ENCODE measurements around the gene PLEKHA1. TPM values are rescaled to one million over a fixed set of nuclear protein-coding genes. Genes with fewer than 3 reads are reported as not detected.

Gene PLEKHA1
- total RNA-seq, 3 donors from 2014 or later: 39.1 to 55.0 (median 41.2) TPM

- DNase-seq: no peak
- Histone ChIP-seq H3K9me3 (no peaks in the 10 kb centered on the region), H3K36me3 (ENCODE audit: low read depth) (no peaks in the 10 kb centered on the region), H3K4me1 (ENCODE audit: low read depth) (peaks cover 15% of the 10 kb centered on the region), H3K4me3 (no peak overlapping the region)
- no peak for TF ChIP-seq CTCF (IDR thresholded peaks at IDR 0.05)
- ATAC-seq: no peak
- intact Hi-C loops (cut with DNase I, micrococcal nuclease): loop anchor here in 1 of 2 donors (10.0 kb wide), 1 partner anchor 105 kb away; the partner anchor contains the start of gene DMBT1
Observed at GRCh38 chr10:122459561-122460273, 85.2 kb downstream of the PLEKHA1 start.

GRCh38 chr10:122460891-122461293 is 86.4 kb downstream of the PLEKHA1 start:
- no peaks in the 10 kb centered on the region for H3K36me3 ChIP-seq (ENCODE audit: low read depth)
- ATAC-seq: no peak
- intact Hi-C loops (cut with DNase I, micrococcal nuclease): no loop called here
- TF ChIP-seq CTCF (IDR thresholded peaks at IDR 0.05): no peak
- H3K4me3 ChIP-seq: no peak overlapping the region
- H3K9me3 ChIP-seq: no peaks in the 10 kb centered on the region
- DNase-seq: no peak
- H3K4me1 ChIP-seq (ENCODE audit: low read depth): peaks cover 15% of the 10 kb centered on the region

DNA sequence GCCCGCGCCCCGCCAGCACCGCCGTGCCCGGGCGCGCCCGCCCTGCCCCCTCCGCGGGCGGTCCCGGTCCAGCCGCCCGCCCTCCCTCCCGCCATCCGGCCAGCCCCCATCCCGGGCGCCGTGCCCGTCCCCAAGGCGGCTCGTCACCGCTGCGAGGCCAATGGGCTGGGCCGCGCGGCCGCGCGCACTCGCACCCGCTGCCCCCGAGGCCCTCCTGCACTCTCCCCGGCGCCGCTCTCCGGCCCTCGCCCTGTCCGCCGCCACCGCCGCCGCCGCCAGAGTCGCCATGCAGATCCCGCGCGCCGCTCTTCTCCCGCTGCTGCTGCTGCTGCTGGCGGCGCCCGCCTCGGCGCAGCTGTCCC is 86.8 kb downstream of the PLEKHA1 start, which contains the start of gene HTRA1:
HTRA1 (plus strand) TSS at position 187 of the 362 bp plus-strand sequence; CDS start at position 287, 100 bp downstream.
- ATAC-seq: peak; percentile 64
- H3K4me1 ChIP-seq (ENCODE audit: low read depth): peaks cover 15% of the 10 kb centered on the region
- TF ChIP-seq CTCF (IDR thresholded peaks at IDR 0.05): no peak
- no peaks in the 10 kb centered on the region for H3K36me3 ChIP-seq (ENCODE audit: low read depth)
- peak within 1 kb of the TSS; percentile 19 for H3K4me3 ChIP-seq
- DNase-seq: peak; percentile 44 to 72 (median 62)
- H3K9me3 ChIP-seq: no peaks in the 10 kb centered on the region
- intact Hi-C loops (cut with DNase I, micrococcal nuclease): no loop called here

- DNase-seq (peak in 2 of 3 donors; percentile 25 to 57), ATAC-seq (peak; percentile 68)
- no peak for TF ChIP-seq CTCF (IDR thresholded peaks at IDR 0.05)
- Histone ChIP-seq H3K9me3 (no peaks in the 10 kb centered on the region), H3K36me3 (ENCODE audit: low read depth) (no peaks in the 10 kb centered on the region), H3K4me3 (peak overlapping the region; percentile 19), H3K4me1 (ENCODE audit: low read depth) (peaks cover 15% of the 10 kb centered on the region)
- intact Hi-C loops (cut with DNase I, micrococcal nuclease): no loop called here
Observed at GRCh38 chr10:122461729-122462532, 87.4 kb downstream of the PLEKHA1 start.

GRCh38 chr10:122462533-122463465 is 88.3 kb downstream of the PLEKHA1 start:
- H3K4me1 ChIP-seq (ENCODE audit: low read depth): peaks cover 15% of the 10 kb centered on the region
- peak; percentile 16 for ATAC-seq
- intact Hi-C loops (cut with DNase I, micrococcal nuclease): no loop called here

More at GRCh38 chr10:122462533-122463465, 88.3 kb downstream of the PLEKHA1 start:
- no peak overlapping the region for H3K4me3 ChIP-seq
- H3K9me3 ChIP-seq: no peaks in the 10 kb centered on the region
- no peak for TF ChIP-seq CTCF (IDR thresholded peaks at IDR 0.05)
- no peaks in the 10 kb centered on the region for H3K36me3 ChIP-seq (ENCODE audit: low read depth)
- peak in 1 of 3 donors; percentile 40 for DNase-seq

Measured in mucosa of descending colon (tissue), 3 donors.